NB4 (cell line): Measurements from ENCODE around the gene DUS2.

Source experiments
- DNase-seq: peaks from one replicate; pipeline ENCODE4 v3.0.0; 2010; ENCODE audit warnings: low read depth
- H3K4me3 ChIP-seq: one replicate; pipeline ENCODE4 v1.5.1; 2011; ENCODE audit warnings: mild to moderate bottlenecking, low read depth, low read length, moderate library complexity
- CTCF ChIP-seq: IDR thresholded peaks from one replicate; pipeline ENCODE4 v1.5.1; 2012; ENCODE audit warnings: low read depth, low read length
- MAX ChIP-seq: IDR thresholded peaks from 2 replicates; pipeline ENCODE4 v1.6.1; 2011; ENCODE audit warnings: low read depth, low read length
- MYC ChIP-seq: IDR thresholded peaks from 2 replicates; pipeline ENCODE4 v1.6.1; 2011; ENCODE audit warnings: low read depth, low read length
- POLR2A ChIP-seq: IDR thresholded peaks from 2 replicates; pipeline ENCODE4 v1.6.1; 2011; ENCODE audit warnings: mild to moderate bottlenecking; ENCODE audit not compliant: insufficient read length; ENCODE audit errors: extremely low read depth

DUS2 gene

GRCh38 chr16:68084504-68085258 is 61.6 kb downstream of the DUS2 start:
- peak; percentile 98 for DNase-seq
- peak; percentile 80 for TF ChIP-seq MYC
- peak; percentile 86 for TF ChIP-seq POLR2A
- peak; percentile 84 for TF ChIP-seq MAX
- TF ChIP-seq CTCF, result peak; percentile 10
- H3K4me3 ChIP-seq, result peak overlapping the region; percentile 74

- H3K4me3 ChIP-seq, result peak within 1 kb of the TSS; percentile 90
- TF ChIP-seq MAX, result 0 out of 2 replicates have a peak, but pooled peaks have one; percentile 19
- peak; percentile 39 for TF ChIP-seq POLR2A
- peak; percentile 75 for TF ChIP-seq MYC
- TF ChIP-seq CTCF, result no peak
- peak; percentile 99 for DNase-seq
These were observed 62.4 kb downstream of the DUS2 start, which contains the start of gene NFATC3 for GRCh38 chr16:68085259-68086071. NFATC3 (plus strand) TSS chr16:68085370; CDS start chr16:68085682, 312 bp downstream.

GRCh38 chr16:68086336-68086841 is 63.3 kb downstream of the DUS2 start:
- DNase-seq, result peak; percentile 56
- H3K4me3 ChIP-seq, result peak overlapping the region; percentile 90
- no peak for TF ChIP-seq CTCF
- TF ChIP-seq MAX, result no peak
- no peak for TF ChIP-seq POLR2A
- TF ChIP-seq MYC, result no peak

GRCh38 chr16:68086860-68087268 is 63.8 kb downstream of the DUS2 start:
- TF ChIP-seq POLR2A (no peak), MAX (no peak), MYC (no peak), CTCF (no peak)
- H3K4me3 ChIP-seq, result peak overlapping the region; percentile 90
- DNase-seq, result no peak

- TF ChIP-seq POLR2A, result no peak
- no peak for DNase-seq
- H3K4me3 ChIP-seq, result peak overlapping the region; percentile 90
These were observed 64.6 kb downstream of the DUS2 start for GRCh38 chr16:68087688-68088087.
